HG03469 (cell line): ENCODE results near the gene TTBK2.

Experiments
- ATAC-seq: cut with Tn5 transposase; IDR thresholded peaks from one replicate; pipeline ENCODE4 v1.9.1; 2021; ENCODE audit warnings: mild to moderate bottlenecking, moderate library complexity, moderate number of reproducible peaks; ENCODE audit not compliant: unreplicated experiment

TTBK2 gene

GRCh38 chr15:42704492-42704926 is 216.1 kb downstream of the TTBK2 start:
- ATAC-seq = no peak

GRCh38 chr15:42696626-42697025 is 224.0 kb downstream of the TTBK2 start:
- ATAC-seq = no peak

DNA sequence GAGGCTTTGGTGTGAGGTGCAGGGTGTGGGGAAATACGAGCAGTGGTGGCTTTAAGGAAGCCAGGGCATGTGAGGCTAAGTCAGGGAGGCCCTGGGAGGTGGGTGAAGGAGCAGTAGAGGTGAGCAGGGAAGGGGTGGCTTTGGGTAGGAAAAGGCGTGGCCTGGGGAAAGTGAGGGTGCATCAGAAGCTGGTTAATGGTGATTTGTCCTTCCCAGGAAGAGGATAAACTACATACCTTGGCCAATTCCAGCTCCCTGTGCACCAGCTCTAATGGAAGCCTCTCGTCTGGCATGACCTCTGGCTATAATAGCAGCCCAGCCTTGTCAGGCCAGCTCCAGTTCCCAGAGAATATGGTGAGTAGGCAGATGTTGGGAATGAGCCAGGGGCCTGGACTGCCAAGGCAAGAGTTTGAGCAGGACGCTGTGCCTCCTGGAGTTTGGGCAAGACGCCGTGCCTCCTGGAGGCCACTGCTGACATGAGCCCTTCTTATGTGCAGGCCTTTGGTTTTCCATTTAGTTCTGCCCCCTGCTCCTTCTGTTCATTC is 225.0 kb downstream of the TTBK2 start:
- ATAC-seq = no peak

- no peak for ATAC-seq
These were observed 226.2 kb downstream of the TTBK2 start for GRCh38 chr15:42694398-42694797.

GRCh38 chr15:42693942-42694341 is 226.6 kb downstream of the TTBK2 start:
- no peak for ATAC-seq

DNA sequence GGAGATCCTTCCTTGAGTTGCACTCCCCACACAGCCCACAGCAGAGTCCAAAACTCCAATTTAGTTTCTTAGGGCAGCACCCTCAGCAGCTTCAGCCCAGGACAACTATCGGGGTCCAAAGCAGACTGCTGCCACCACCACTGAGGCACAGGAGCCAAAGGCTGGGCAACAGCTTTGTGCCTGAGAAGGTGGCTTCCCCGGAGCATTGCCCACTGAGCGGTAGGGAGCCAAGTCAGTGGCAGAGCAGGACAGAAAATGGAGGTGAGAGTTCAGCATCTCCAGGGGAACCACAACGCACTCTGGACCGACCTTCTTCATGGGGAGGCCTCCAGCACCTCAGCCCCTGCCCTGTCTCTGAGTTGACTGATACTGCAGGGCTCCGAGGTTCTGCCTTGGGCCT is 227.1 kb downstream of the TTBK2 start:
- ATAC-seq = no peak

GRCh38 chr15:42692997-42693396 is 227.6 kb downstream of the TTBK2 start:
- ATAC-seq = no peak

- ATAC-seq = no peak
These were observed 228.0 kb downstream of the TTBK2 start for GRCh38 chr15:42692536-42692935.

- no peak for ATAC-seq
These were observed 228.8 kb downstream of the TTBK2 start for GRCh38 chr15:42691770-42692169.

DNA sequence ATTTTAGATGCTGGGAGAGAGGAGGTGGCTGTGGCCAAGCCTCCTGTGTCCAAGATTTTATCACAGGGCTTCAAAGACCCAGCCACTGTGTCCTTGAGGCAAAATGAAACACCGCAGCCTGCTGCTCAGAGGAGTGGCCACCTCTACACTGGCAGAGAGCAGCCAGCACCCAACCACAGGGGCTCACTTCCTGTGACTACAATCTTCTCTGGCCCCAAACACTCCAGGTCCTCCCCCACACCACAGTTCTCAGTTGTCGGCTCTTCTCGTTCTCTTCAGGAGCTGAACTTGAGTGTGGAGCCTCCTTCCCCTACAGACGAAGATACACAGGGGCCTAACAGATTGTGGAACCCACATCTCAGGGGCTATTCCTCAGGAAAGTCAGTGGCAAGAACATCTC is 229.3 kb downstream of the TTBK2 start:
- ATAC-seq = no peak
